DMS153 (cell line): ENCODE measurements around the gene GTF2F1.
"Not testable (repeated sequence)": the region's sequence is repeated elsewhere in the genome, so short reads cannot be mapped to it uniquely, and the experiment has no call there.

Experiments used
- DNase-seq: peaks from one replicate; lab custom pipeline; 2025; lab: John Stamatoyannopoulos, UW

The GTF2F1 gene

DNA sequence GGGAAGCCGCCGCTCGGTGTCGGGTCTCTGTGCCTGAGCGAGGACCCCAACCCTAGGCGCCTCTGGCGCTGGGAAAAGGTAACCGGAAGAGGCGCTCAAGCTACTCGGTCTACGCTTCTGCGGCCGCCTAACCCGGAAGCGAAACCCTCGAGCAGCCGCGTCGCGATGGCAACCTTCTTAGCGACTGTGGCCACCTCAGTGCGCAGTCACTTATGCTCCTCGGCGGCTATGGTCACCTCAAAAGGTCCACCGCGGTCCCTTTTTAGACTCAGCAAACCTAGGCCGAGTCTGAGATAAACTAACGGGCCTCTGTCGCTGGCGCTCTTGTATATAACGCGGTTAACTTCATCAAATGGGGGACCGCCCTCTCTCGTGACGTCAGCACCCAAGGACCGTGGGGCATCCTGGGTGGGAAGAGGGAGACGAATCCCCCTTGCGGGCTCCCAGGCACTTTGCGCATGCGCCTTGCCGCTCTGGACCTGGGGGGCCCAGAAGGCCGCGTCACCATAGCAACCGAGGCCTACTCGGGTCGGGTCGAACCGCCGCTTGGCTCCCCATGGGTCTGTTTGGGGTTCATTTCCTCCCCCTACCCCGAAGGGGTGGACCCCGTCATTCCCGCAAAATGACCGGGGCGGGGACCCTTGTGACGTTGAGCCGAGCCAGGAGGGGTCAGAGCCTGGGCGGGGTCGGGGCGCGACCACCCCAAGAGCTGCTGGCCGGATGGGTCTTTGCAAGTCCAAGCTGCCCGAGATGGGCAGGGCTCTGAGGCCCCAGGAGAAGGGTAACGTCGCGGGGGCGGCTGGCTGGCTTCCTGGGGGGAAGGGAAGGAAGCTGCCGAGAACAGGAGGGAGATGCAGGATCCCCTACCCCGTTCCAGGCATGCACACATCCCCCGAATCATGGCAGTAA, at the start of gene GTF2F1:
GTF2F1 (minus strand) TSS at position 91 of the 909 bp plus-strand sequence. CDS start 169 bp downstream, outside the sequence.
- DNase-seq: peak; percentile 90

- DNase-seq: no peak
Measured at GRCh38 chr19:6442087-6442688, 49.2 kb upstream of the GTF2F1 start.

GRCh38 chr19:6440905-6441304, 47.9 kb upstream of the GTF2F1 start:
- DNase-seq: no peak

DNA sequence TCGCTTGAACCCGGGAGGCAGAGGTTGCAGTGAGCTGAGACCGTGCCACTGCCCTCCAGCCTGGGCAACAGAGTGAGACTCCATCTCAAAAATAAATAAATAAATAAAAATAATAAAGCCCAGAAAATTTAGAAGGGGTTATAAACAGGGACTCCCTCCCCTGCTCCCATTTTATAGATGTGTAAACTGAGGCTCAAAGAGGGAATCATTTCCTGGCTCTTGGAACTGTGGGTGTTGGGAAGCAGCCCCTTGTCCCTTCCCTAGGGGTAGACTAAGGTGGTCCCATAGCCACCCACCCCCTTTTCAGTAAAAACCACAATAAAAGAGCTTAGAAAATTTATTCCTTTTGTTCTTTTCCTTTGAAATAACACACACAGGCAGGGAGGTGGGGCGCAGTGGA, 46.8 kb upstream of the GTF2F1 start:
- no peak for DNase-seq

DNA sequence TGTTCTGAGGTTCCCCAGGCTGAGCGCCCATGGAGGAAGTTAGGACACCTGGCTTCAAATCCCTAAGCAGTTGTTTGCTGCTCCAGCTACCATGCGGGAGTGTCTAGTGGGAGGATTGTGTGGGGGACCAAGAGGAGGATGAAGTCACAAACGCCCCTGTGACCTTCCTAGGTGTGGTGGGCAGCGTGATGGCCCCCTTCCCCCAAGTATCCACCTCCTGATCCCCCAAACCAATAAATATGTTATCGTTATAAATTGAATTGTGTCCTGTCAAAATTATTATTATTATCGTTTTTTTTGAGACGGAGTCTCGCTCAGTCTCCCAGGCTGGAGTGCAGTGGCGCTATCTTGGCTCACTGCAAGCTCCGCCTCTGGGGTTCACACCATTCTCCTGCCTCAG, 40.7 kb upstream of the GTF2F1 start, which contains the start of gene SLC25A41:
SLC25A41 (minus strand) TSS at position 101 of the 400 bp plus-strand sequence; CDS start at position 31, 70 bp downstream.
- DNase-seq: no peak

GRCh38 chr19:6433165-6433564, 40.2 kb upstream of the GTF2F1 start:
- no peak for DNase-seq

DNA sequence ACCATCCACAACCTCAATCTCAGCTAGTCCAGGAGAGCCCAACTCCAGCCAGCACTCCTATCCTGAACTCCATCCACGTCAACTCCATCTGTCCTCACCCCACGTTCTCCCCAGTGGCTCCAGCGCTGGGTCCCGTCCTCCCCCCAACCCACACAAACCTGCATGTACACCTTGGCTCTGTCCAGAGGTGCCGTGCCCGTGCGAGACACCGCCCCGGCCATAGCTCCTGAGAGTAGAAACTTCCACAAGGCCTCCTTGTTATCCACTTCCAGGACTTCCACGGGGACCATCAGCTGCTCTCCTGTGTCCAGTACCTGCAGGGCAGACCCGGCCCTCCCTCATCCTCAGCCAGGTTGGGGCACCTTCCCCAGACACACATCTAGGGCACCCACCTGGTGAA, 38.9 kb upstream of the GTF2F1 start:
- no peak for DNase-seq

- no peak for DNase-seq
Measured at GRCh38 chr19:6429419-6430221, 36.7 kb upstream of the GTF2F1 start.

DNA sequence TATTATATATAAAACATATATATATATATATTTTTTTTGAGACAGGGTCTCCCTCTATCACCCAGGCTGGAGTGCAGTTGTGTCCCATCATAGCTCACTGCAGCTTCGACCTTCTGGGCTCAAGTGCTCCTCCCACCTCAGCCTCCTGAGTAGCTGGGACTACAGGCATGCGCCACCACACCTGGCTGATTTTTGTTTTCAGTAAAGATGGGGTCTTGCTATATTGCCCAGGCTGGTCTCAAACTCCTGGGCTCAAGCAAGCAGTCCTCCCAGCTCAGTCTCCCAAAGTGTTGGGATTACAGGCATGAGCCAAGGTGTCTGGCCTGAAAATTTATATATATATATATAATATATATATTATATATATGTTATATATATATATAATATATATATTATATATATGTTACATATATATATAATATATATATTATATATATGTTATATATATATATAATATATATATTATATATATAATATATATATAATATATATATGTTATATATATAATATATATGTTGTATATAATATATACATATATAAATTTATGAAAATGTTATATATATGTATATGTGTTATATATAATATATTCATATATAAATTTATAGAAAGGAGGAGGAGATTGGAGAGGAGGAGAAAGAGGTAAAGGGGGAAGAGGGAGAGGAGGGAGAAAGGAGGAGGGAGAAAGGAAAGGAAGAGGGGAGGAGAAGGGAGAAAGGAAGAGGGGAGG, 35.9 kb upstream of the GTF2F1 start:
- DNase-seq: not testable (repeated sequence)

DNA sequence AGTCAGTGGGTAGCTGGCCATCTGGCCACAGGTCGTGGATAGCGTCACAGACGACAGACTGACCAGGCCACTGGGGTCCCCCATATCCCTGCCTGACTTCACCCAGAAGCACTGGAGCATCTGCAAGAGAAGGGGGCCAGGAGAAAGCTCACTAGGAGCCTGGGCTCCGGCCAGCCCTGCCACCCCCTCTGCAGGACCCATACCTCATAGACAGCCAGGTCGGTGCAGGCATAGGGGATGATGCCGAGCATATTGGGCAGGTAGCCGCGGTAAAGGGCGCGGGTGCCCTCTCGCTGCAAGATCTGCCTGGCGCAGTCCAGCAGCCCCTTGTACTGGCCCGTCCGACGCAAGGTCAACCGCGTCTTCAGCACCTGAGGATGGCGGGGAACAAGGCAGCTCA, 34.2 kb upstream of the GTF2F1 start:
- DNase-seq: no peak

DNA sequence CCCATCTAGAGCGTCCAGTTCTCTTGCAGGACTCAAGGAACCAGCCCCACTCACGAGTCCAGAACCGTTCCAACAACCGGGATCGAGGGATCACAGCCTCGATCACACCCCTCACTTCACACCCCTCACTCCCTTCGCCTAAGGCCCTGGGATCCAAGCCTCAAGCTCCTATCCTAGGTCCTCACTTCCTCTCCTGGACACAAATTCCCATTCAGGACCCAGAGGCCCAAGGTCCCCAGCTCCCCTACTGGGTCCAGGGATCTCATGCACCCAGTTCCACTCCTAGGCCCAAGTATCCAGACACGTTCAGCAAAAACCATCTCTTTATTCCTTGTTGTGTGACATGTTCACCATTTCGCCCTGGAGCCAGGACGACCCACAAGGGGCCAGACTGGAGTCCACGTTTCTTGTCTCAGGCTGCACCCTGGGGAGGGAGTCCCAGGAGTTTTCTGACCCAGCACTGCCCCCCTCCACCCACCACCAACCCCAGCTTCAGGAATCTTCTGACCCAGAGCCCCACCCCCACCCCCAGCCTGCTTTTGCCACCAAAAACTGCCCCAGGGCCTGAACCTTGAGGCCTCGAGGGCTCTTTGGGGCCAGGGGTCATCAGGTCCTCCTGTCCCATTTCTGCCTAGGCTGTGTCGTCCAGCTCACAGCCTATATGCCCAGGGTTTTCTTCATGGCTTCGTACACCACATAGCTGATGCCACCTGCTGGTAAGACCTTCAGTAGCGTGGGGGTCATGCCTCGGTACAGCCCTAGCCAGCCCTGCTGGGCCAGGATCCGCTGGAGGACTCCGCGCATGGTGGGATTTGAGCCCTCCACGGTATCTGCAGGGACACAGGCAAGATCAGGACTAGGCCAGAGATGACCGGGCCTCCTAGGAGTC, 33.0 kb upstream of the GTF2F1 start:
- DNase-seq: peak; percentile 61

- peak; percentile 100 for DNase-seq
Measured at GRCh38 chr19:6424939-6425731, 32.2 kb upstream of the GTF2F1 start.

DNA sequence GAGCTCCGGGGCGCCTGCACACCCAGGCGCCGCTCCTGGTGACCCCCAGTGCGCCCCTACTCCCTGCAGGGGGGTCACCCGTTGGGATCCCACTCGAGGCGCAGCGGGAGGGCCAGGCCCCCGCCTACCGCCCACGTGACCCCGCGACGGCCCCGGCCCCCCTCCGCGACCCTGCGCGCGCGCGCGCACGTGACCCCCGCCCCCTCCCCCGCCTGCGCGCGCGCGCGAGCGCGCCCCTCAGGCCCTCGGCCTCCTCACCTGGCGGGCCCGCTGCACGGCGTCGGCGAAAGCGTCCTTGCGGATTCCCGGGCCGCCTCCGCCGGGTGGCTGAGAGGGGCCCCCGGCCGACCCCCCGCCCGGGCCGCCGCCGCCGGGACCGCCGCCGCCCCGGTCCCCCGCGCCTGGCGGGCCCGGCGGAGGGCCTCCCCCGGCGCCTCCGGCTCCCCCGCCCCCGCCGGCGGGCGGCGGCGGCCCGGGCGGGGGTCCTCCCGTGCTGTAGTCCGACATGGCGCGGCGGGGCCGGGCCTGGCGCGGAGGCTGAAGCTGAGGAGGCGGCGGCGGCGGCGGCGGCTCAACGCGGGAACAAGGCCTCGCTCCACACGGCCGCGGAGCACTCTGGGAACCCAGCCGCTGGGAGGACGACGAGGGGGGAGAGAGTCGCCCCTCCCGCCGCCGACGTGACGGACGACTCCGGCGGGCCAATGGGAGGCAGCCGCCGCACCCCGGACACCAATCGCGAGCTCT, 31.4 kb upstream of the GTF2F1 start, which contains the start of gene KHSRP:
KHSRP (minus strand) TSS at position 617 of the 744 bp plus-strand sequence; CDS start at position 507, 110 bp downstream.
- no peak for DNase-seq

DNA sequence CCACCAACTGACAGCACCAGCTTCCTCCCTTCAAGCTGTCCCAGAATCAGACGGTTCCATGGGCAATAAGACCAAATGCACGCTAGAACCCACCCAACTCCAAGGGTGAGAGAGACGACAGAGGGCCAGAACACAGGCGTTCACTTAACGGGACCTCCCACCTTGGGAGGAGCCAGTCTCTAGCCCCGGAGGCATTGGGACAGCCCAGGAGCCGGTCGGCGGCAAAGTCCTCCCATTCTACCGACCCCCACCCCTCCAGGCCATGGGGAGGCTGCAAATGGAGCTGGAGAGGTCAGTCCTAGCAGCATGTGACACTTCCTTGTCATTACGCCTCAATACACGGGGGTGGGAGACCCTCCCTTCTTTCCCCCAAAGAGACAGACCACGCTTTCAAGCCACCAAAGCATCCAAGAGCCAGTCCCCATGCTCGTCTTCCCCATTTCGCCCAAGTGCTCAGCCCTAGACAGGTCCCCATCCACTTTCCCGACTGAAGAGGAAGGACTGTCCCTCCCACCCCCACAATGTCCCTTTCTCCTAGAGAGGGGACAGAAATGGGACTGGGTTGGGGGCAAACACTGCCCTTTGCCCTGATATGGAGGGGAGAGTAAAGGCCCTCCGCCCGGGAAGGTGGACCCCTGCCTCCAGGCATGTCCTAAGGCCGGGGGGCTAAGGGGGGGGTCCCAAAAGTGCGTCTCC, 30.7 kb upstream of the GTF2F1 start:
- no peak for DNase-seq

GRCh38 chr19:6421075-6422014, 28.4 kb upstream of the GTF2F1 start:
- no peak for DNase-seq

GRCh38 chr19:6418562-6418932, 25.6 kb upstream of the GTF2F1 start:
- no peak for DNase-seq
